K562 (cell line): ENCODE data around the gene ECD. TPM values are rescaled to one million over a fixed set of nuclear protein-coding genes. Genes with fewer than 3 reads are reported as not detected.

Source experiments
- CBFB ChIP-seq: sonication (generic); formaldehyde crosslinking; IDR thresholded peaks from 2 replicates; pipeline ENCODE4 v1.4.0; 2020; ENCODE audit warnings: mild to moderate bottlenecking, missing genetic modification reagents
- CC2D1A ChIP-seq: fragments of 450-650 bp; IDR thresholded peaks from 2 replicates; pipeline ENCODE4 v1.6.1; 2017; ENCODE audit warnings: mild to moderate bottlenecking
- CXXC5 ChIP-seq: fragments of 250-450 bp; sonication (Bioruptor Pico); IDR thresholded peaks from 2 replicates; pipeline ENCODE4 v1.8.0; 2022; ENCODE audit warnings: inconsistent platforms, mild to moderate bottlenecking, moderate library complexity
- EHMT2 ChIP-seq: fragments of 450-650 bp; IDR thresholded peaks from 2 replicates; pipeline ENCODE4 v1.6.1; 2018; ENCODE audit warnings: antibody characterized with exemption
- HDAC2 ChIP-seq: fragments of 450-650 bp; IDR thresholded peaks from 2 replicates; pipeline ENCODE4 v1.6.1; 2016; ENCODE audit warnings: mild to moderate bottlenecking
- HIVEP1 ChIP-seq: fragments of 250-450 bp; sonication (Bioruptor Pico); IDR thresholded peaks from 2 replicates; pipeline ENCODE4 v1.4.0; 2020; ENCODE audit warnings: mild to moderate bottlenecking
- ILF3 ChIP-seq: fragments of 450-650 bp; IDR thresholded peaks from 2 replicates; pipeline ENCODE4 v1.6.1; 2018; ENCODE audit warnings: antibody characterized with exemption, mild to moderate bottlenecking, moderate library complexity, borderline replicate concordance
- MEF2D ChIP-seq: conservative IDR thresholded peaks from 2 replicates; pipeline ENCODE4 v1.6.1; 2016; ENCODE audit warnings: low read depth, missing genetic modification characterization, missing compliant biosample characterization
- NR3C1 ChIP-seq: sonication (generic); formaldehyde crosslinking; IDR thresholded peaks from 2 replicates; pipeline ENCODE4 v1.8.1; 2022; ENCODE audit warnings: missing genetic modification reagents
- PHF21A ChIP-seq: fragments of 450-650 bp; IDR thresholded peaks from 2 replicates; pipeline ENCODE4 v1.6.1; 2017; ENCODE audit warnings: low read depth, borderline replicate concordance
- RBM14 ChIP-seq: fragments of 200-400 bp; formaldehyde crosslinking; IDR thresholded peaks from 2 replicates; pipeline ENCODE4 v1.6.1; 2018; ENCODE audit warnings: low read depth, mild to moderate bottlenecking, low read length, moderate library complexity, borderline replicate concordance; ENCODE audit not compliant: insufficient read depth
- SRSF7 ChIP-seq: fragments of 200-400 bp; formaldehyde crosslinking; optimal IDR thresholded peaks from 2 replicates; pipeline ENCODE3; 2017; ENCODE audit warnings: mild to moderate bottlenecking, low read depth, low read length
- ZC3H4 ChIP-seq: sonication (generic); formaldehyde crosslinking; IDR thresholded peaks from 2 replicates; pipeline ENCODE4 v1.9.0; 2021; ENCODE audit warnings: missing genetic modification reagents, borderline replicate concordance
- ZNF24 ChIP-seq: fragments of 450-650 bp; IDR thresholded peaks from 2 replicates; pipeline ENCODE4 v1.6.1; 2016
- polyA plus RNA-seq, 8 experiments: library from polyadenylated mRNA; depleted of rRNA in 4 of 8; stranded (reverse) in 5 of 8; unstranded in 3 of 8; fragments of >200 nt; fragmentation: Nextera tagmentation in 2 of 8; fragmentation: Illumina TruSeq in 1 of 8; extraction: Ambion mirVana in 2 of 8; extraction: Trizol in 1 of 8; gene quantifications; 2 replicates each; pipeline versions ENCODE4 v1.2.1 to v1.2.3, GENCODE V29; 2011 to 2014; ENCODE audit warnings: inconsistent platforms in 1 of 8, missing spikeins in 1 of 8
- total RNA-seq, 7 experiments: library from RNA; depleted of rRNA in 6 of 7; stranded (reverse); fragments of >200 nt in 6 of 7; fragmentation: Illumina TruSeq in 2 of 7; extraction: Trizol in 2 of 7; gene quantifications; 2 replicates each; pipeline versions ENCODE4 v1.2.1 to v1.2.3, GENCODE V29; 2011 to 2021; ENCODE audit warnings: low replicate concordance in 1 of 7
- TF ChIP-seq, protein P1 (sequence below): IDR thresholded peaks from 2 replicates; pipeline ENCODE4 v1.6.1; 2011; ENCODE audit warnings: borderline replicate concordance, low read depth, mild to moderate bottlenecking, moderate library complexity, low read length; ENCODE audit not compliant: insufficient read depth, poor library complexity, severe bottlenecking
- TF ChIP-seq, protein P2 (sequence below), 2 experiments: fragments of 200-800 bp in 1 of 2; sonication (Bioruptor generic) in 1 of 2; sonication (generic) in 1 of 2; formaldehyde crosslinking in 1 of 2; IDR thresholded peaks in 1 of 2; conservative IDR thresholded peaks in 1 of 2; 2 replicates each; pipeline versions ENCODE4 v1.5.0 to v1.6.1; 2016 to 2020; ENCODE audit warnings: missing compliant biosample characterization in 1 of 2, missing genetic modification characterization in 1 of 2, missing genetic modification reagents in 1 of 2
- TF ChIP-seq, protein P3 (sequence below): fragments of 450-650 bp; formaldehyde crosslinking; IDR thresholded peaks from 2 replicates; pipeline ENCODE4 v1.4.0; 2022; ENCODE audit warnings: mild to moderate bottlenecking, moderate library complexity
- TF ChIP-seq, protein P4 (sequence below): conservative IDR thresholded peaks from 2 replicates; pipeline ENCODE4 v1.6.1; 2011; ENCODE audit warnings: low read depth, mild to moderate bottlenecking, low read length; ENCODE audit not compliant: control insufficient read depth

Gene ECD
- total and polyA plus RNA-seq, 9 of the 15 experiments (the other 6 are each of a cell fraction or from before 2014, with no cell fraction given) = 33.5 to 79.9 (median 53.2) TPM

DNA sequence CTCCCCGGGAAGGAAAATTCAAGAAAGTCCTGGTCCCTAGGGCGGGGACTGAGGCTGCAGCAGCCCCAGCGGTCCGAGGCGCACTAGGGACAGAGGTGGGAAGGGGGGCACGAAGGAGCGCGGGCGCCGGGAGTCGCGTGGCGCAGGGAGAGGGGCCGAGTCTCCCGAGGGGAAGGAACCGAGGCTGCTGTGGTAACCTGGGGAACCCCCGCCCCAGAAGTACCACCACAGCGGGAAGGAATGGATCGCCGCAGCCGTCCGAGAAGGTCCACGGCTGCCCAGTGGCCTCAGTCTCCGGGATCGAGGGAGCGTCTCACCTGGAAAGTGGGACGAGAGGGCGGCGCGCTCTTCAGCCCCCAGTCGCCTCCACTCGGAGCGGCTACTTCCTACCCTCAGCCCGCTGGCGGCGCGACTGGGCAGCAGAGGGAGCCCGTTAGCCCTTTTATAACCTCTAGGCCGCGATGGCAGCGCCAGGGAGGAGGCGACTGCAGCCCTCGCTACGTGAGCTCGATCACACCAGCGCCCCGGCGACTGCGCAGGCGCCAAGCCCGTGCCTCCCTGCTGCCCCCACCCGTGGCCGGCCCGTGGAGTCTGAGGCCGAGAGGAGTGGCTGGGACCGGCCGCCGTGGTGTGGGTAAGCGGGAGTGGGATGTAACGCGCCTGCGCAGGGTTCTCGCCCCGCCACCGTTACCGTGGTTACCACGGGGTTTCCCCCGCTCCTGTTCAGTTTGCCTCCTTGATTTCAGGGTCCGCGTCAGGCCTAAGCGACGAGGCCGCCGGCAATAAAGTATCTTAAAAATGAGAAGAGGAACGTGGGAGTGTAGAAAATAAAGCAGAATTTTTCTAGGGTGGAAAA is 71.1 kb downstream of the ECD start, which contains the start of gene P4HA1 (continued):
- TF ChIP-seq, protein P1, sequence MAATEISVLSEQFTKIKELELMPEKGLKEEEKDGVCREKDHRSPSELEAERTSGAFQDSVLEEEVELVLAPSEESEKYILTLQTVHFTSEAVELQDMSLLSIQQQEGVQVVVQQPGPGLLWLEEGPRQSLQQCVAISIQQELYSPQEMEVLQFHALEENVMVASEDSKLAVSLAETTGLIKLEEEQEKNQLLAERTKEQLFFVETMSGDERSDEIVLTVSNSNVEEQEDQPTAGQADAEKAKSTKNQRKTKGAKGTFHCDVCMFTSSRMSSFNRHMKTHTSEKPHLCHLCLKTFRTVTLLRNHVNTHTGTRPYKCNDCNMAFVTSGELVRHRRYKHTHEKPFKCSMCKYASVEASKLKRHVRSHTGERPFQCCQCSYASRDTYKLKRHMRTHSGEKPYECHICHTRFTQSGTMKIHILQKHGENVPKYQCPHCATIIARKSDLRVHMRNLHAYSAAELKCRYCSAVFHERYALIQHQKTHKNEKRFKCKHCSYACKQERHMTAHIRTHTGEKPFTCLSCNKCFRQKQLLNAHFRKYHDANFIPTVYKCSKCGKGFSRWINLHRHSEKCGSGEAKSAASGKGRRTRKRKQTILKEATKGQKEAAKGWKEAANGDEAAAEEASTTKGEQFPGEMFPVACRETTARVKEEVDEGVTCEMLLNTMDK = peak; percentile 41
- TF ChIP-seq ZC3H4 (CRISPR knock-in tag) = peak; percentile 92; the same call in 1 of the 2 replicates
- TF ChIP-seq, protein P2, sequence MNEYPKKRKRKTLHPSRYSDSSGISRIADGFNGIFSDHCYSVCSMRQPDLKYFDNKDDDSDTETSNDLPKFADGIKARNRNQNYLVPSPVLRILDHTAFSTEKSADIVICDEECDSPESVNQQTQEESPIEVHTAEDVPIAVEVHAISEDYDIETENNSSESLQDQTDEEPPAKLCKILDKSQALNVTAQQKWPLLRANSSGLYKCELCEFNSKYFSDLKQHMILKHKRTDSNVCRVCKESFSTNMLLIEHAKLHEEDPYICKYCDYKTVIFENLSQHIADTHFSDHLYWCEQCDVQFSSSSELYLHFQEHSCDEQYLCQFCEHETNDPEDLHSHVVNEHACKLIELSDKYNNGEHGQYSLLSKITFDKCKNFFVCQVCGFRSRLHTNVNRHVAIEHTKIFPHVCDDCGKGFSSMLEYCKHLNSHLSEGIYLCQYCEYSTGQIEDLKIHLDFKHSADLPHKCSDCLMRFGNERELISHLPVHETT (CRISPR knock-in tag; conservative IDR thresholded peaks at IDR 0.05 in 1 of 2, IDR thresholded peaks at IDR 0.05 in 1 of 2) = peak in 1 of 2 experiments; percentile 67; a peak in 2 of 4 replicates
- no peak; the same call in 1 of the 2 replicates for TF ChIP-seq ILF3
- TF ChIP-seq EHMT2 = no peak
- peak; percentile 91 for TF ChIP-seq CBFB
- peak; percentile 78 for TF ChIP-seq CXXC5 (CRISPR knock-in tag)
- TF ChIP-seq PHF21A = no peak
- peak; percentile 89; the same call in 1 of the 2 replicates for TF ChIP-seq NR3C1
- peak; percentile 69; the same call in 1 of the 2 replicates for TF ChIP-seq CC2D1A
- peak; percentile 66 for TF ChIP-seq HDAC2
- TF ChIP-seq, protein P3, sequence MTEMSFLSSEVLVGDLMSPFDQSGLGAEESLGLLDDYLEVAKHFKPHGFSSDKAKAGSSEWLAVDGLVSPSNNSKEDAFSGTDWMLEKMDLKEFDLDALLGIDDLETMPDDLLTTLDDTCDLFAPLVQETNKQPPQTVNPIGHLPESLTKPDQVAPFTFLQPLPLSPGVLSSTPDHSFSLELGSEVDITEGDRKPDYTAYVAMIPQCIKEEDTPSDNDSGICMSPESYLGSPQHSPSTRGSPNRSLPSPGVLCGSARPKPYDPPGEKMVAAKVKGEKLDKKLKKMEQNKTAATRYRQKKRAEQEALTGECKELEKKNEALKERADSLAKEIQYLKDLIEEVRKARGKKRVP (CRISPR knock-in tag) = peak; percentile 65; the same call in 1 of the 2 replicates
- TF ChIP-seq HIVEP1 (CRISPR knock-in tag) = no peak
- TF ChIP-seq SRSF7 = no peak
- 0 out of 2 replicates have a peak, but pooled peaks have one; percentile 33 for TF ChIP-seq ZNF24
- TF ChIP-seq, protein P4, sequence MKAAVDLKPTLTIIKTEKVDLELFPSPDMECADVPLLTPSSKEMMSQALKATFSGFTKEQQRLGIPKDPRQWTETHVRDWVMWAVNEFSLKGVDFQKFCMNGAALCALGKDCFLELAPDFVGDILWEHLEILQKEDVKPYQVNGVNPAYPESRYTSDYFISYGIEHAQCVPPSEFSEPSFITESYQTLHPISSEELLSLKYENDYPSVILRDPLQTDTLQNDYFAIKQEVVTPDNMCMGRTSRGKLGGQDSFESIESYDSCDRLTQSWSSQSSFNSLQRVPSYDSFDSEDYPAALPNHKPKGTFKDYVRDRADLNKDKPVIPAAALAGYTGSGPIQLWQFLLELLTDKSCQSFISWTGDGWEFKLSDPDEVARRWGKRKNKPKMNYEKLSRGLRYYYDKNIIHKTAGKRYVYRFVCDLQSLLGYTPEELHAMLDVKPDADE = no peak; the same call in 1 of the 2 replicates
- no peak for TF ChIP-seq MEF2D
- peak; percentile 77; the same call in 1 of the 2 replicates for TF ChIP-seq RBM14
